Gastrocnemius medialis (tissue), 4 donors: Measurements from ENCODE around the gene TFEB.

Experiments used
- CTCF ChIP-seq, 5 experiments: fragments of 450-650 bp in 3 of 5; fragments of 200-600 bp in 2 of 5; sonication (generic) in 2 of 5; IDR thresholded peaks in 4 of 5; conservative IDR thresholded peaks in 1 of 5; 1 replicate in 4 of 5; 2 replicates in 1 of 5; pipeline ENCODE4 v1.5.1; 2016 to 2019; ENCODE audit warnings: antibody characterized with exemption in 5 of 5, mild to moderate bottlenecking in 3 of 5, moderate library complexity in 3 of 5
- POLR2A ChIP-seq, 2 donors: fragments of 450-650 bp; IDR thresholded peaks; one replicate each; pipeline ENCODE4 v1.6.1; 2017; ENCODE audit warnings: antibody characterized with exemption in 2 of 2, mild to moderate bottlenecking in 2 of 2, moderate library complexity in 2 of 2

- TF ChIP-seq CTCF (IDR thresholded peaks at IDR 0.05 in 4 of 5, conservative IDR thresholded peaks at IDR 0.05 in 1 of 5) (no peak), POLR2A (IDR thresholded peaks at IDR 0.05) (no peak)
Observed at GRCh38 chr6:41714556-41715273, 20.7 kb downstream of the TFEB start.
